VCaP (cell line): Measurements from ENCODE around the gene SLC25A34.

Experiments
- H3K27ac ChIP-seq: fragments of 450-650 bp; 2 replicates; pipeline ENCODE4 v1.5.1; 2017
- TF ChIP-seq, protein P1 (sequence below): fragments of 450-650 bp; conservative IDR thresholded peaks from 2 replicates; pipeline ENCODE4 v1.5.1; 2017; ENCODE audit warnings: mild to moderate bottlenecking, moderate library complexity

The SLC25A34 gene

DNA sequence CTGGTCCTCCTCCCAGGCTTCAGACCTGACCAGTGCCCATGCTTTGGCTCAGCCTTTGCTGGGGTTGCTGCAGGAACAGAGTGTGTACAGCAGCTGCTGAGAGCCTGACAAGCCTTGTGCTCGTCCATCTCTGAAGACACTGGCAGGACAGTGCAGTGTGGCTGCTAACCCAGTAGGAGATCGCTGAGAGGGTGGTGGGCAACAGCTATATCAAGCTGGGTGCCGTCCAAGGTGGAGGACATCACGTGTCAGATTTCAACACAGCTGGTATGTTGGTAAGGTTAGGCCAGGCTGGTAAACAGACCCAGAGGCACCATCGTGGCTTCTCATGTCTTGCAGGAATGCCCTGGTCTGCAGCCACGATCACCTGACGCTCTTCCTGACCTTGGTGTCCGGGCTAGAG is 17.9 kb upstream of the SLC25A34 start:
- H3K27ac ChIP-seq, result no peak overlapping the region
- TF ChIP-seq, protein P1, sequence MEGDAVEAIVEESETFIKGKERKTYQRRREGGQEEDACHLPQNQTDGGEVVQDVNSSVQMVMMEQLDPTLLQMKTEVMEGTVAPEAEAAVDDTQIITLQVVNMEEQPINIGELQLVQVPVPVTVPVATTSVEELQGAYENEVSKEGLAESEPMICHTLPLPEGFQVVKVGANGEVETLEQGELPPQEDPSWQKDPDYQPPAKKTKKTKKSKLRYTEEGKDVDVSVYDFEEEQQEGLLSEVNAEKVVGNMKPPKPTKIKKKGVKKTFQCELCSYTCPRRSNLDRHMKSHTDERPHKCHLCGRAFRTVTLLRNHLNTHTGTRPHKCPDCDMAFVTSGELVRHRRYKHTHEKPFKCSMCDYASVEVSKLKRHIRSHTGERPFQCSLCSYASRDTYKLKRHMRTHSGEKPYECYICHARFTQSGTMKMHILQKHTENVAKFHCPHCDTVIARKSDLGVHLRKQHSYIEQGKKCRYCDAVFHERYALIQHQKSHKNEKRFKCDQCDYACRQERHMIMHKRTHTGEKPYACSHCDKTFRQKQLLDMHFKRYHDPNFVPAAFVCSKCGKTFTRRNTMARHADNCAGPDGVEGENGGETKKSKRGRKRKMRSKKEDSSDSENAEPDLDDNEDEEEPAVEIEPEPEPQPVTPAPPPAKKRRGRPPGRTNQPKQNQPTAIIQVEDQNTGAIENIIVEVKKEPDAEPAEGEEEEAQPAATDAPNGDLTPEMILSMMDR, result no peak

DNA sequence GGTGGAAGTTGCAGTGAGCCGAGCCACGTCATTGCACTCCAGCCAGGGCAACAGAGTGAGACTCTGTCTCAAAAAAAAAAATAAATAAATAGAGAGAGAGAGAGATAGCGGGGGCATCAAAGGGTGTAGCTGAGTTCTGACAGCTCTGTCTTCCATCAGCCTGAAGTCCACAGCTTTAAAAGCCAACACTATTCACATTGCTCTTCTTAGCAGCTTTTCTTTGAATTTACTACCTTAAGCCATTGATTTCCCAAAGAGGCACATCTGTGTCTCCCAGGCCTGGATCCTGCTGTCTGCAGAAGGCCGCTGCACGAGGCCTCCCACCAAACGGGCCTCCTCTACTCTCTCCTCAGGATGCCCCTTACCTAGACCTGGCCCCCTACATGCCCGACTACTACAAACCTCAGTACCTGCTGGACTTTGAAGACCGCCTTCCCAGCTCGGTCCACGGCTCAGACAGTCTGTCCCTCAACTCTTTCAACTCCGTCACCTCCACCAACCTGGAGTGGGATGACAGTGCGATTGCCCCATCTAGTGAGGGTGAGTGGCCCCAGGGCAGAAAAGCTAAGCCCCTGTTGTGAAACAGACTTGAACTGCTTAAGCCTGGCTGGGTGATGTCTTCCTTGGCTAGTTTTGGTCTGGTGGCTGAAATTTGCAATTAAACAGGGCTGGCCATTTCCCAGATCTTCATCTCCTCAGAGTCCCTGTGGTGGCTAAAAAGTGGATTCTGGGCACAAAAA is 16.5 kb upstream of the SLC25A34 start:
- no peak overlapping the region for H3K27ac ChIP-seq
- TF ChIP-seq, protein P1, result no peak

DNA sequence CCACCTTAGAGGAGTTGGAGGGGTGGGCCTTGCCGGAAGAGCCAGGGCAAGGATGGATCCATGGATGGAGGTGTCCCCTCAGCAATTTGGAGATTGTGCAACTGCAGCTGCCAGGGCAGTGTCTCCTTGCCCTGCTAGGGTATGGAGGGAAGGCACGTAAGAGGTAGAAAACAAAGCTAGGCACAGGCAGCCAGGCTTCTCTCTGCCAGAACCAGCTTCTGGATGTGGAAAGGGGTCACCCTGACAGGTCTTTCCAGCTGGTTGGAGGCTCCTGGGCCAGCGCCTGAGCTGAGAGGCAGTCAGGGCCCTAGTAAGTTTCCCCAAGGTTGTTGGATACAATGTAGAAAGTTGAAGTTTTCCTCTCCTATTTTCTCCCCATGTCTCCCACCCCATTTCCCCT is 15.2 kb upstream of the SLC25A34 start:
- no peak overlapping the region for H3K27ac ChIP-seq
- TF ChIP-seq, protein P1, result no peak

DNA sequence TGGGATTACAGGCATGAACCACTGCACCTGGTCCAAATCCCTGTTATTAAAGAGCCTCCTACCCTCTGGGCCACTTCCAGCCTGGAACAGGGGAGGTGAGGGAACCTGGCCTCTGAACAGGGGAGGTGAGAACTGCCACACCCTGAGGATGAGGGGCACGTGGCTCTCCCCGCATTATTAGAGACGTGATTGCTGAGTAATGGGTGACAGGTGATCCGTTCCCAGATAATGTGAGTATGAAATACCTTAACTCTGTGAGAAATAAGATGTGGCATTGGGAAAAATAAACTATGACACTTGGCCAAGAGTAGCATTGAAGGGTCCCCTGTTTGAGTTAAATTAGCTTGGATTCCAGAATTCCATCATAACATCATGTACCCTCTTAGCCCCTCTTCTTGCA is 13.6 kb upstream of the SLC25A34 start:
- TF ChIP-seq, protein P1, result no peak
- no peak overlapping the region for H3K27ac ChIP-seq

DNA sequence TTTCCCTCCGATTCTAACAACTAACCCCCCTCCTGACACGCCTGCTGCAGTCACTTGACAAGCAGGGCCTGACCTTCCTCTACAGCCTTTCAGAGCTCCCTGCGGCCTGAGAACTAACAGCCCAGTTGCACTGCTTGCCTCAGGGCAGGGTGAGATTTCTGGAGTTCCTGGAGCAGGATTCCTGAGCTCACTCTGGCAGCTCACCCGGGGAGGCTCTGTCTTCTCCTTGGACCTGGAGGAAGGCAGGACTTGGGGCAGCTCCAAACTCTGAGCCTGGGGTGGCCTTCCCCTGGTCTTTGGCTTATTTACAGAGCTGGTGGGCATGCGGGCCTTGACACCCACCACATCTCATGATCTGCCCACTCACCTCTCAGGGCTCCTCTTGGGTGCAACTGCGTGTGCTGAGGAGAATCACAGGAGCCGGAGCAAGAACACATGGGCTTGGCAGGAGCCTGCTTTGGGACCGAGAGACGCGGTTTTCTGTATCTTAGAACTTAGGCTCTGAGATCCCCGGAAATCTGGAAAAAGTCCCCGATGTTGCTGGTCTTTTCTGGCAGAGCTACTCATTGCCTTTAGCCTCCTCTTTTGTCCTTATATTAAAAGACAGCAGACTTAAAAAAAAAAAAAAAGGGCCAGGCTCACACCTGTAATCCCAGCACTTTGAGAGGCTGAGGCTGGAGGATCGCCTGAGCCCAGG is 13.1 kb upstream of the SLC25A34 start:
- TF ChIP-seq, protein P1, result no peak
- no peak overlapping the region for H3K27ac ChIP-seq

DNA sequence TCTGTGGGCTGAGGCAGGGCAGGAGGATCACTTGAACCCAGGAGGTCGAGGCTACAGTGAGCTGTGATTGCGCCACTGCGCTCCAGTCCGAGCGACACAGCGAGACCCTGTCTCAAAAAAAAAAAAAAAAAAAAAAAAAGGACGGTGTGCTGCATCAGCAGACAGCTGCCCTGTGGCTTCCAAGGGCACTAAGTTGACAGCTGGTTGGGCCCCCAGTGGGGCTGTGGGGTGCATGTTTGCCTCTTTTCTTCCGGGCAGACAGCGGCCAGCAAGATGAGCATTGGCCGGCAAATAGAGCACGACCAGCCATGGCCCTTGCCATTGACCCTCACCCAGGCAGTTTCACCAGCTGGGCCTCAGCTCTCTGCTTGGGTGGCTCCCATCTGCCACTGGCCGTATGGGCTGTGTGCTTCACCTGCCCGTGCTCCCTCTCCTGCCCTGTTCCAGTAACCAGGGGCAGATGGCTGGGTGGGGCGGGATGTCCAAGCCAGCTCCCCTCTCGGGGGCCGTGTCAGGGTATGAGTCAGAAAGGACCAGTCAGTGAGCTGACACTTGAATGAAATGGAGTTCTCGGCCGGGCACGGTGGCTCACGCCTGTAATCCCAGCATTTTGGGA is 12.3 kb upstream of the SLC25A34 start:
- no peak overlapping the region for H3K27ac ChIP-seq
- TF ChIP-seq, protein P1, result no peak
